Hepatocyte (in vitro differentiated cells): ENCODE measurements around the gene ATXN1. TPM values are rescaled to one million over a fixed set of nuclear protein-coding genes. Genes with fewer than 3 reads are reported as not detected.

Experiments
- DNase-seq: peaks from one replicate; pipeline ENCODE4 v3.0.0-alpha.2; 2016; ENCODE audit warnings: low spot score
- H2AFZ ChIP-seq: fragments of 200-600 bp; sonication (generic); 2 replicates; pipeline ENCODE4 v1.6.0; 2016; ENCODE audit warnings: antibody characterized with exemption, mild to moderate bottlenecking
- H3K27ac ChIP-seq: fragments of 200-600 bp; sonication (generic); 2 replicates; pipeline ENCODE4 v1.5.1; 2016; ENCODE audit warnings: mild to moderate bottlenecking
- H3K27me3 ChIP-seq: fragments of 200-600 bp; sonication (generic); 2 replicates; pipeline ENCODE4 v1.6.1; 2016
- H3K36me3 ChIP-seq: fragments of 200-600 bp; sonication (generic); replicated peaks from 2 replicates; pipeline ENCODE4 v1.5.1; 2016; ENCODE audit warnings: low read depth; ENCODE audit not compliant: insufficient read depth
- H3K4me1 ChIP-seq: fragments of 200-600 bp; sonication (generic); 2 replicates; pipeline ENCODE4 v1.5.1; 2016; ENCODE audit warnings: mild to moderate bottlenecking, moderate library complexity; ENCODE audit not compliant: insufficient read depth
- H3K4me2 ChIP-seq: fragments of 200-600 bp; sonication (generic); 2 replicates; pipeline ENCODE4 v1.6.0; 2016
- H3K4me3 ChIP-seq: fragments of 200-600 bp; sonication (generic); 2 replicates; pipeline ENCODE4 v1.5.1; 2016; ENCODE audit warnings: mild to moderate bottlenecking
- H3K79me2 ChIP-seq: fragments of 200-600 bp; sonication (generic); 2 replicates; pipeline ENCODE4 v1.6.0; 2017; ENCODE audit warnings: mild to moderate bottlenecking
- H3K9me2 ChIP-seq: fragments of 200-600 bp; sonication (generic); replicated peaks from 2 replicates; pipeline ENCODE4 v1.6.0; 2017; ENCODE audit warnings: mild to moderate bottlenecking; ENCODE audit not compliant: insufficient read depth
- H3K9me3 ChIP-seq: fragments of 200-600 bp; sonication (generic); 2 replicates; pipeline ENCODE4 v1.5.1; 2016; ENCODE audit warnings: low read depth, mild to moderate bottlenecking
- H4K20me1 ChIP-seq: fragments of 200-600 bp; sonication (generic); 2 replicates; pipeline ENCODE4 v1.6.0; 2016; ENCODE audit warnings: mild to moderate bottlenecking; ENCODE audit not compliant: insufficient read depth, poor library complexity, severe bottlenecking
- EZH2 ChIP-seq: fragments of 200-600 bp; sonication (generic); IDR thresholded peaks from 2 replicates; pipeline ENCODE4 v1.6.1; 2016; ENCODE audit warnings: antibody characterized with exemption, mild to moderate bottlenecking, borderline replicate concordance
- EZH2phosphoT487 ChIP-seq: fragments of 200-600 bp; sonication (generic); IDR thresholded peaks from one replicate; pipeline ENCODE4 v1.6.1; 2018; ENCODE audit warnings: antibody characterized with exemption, mild to moderate bottlenecking, low read depth, moderate library complexity; ENCODE audit not compliant: unreplicated experiment, severe bottlenecking
- WGBS: methylation state at CpG from one replicate; pipeline ENCODE4 v1.1.6; 2016; ENCODE audit warnings: low lambda C conversion rate; ENCODE audit errors: missing lambda C conversion rate; 5-methylcytosine and 5-hydroxymethylcytosine counted together
- polyA plus RNA-seq: library from polyadenylated mRNA; unstranded; fragments of >200 nt; fragmentation: Nextera tagmentation; extraction: Ambion mirVana; gene quantifications from 2 replicates; pipeline ENCODE4 v1.2.1, GENCODE V29; 2016
- total RNA-seq: library from RNA; depleted of rRNA; stranded (reverse); fragments of >200 nt; gene quantifications from 2 replicates; pipeline ENCODE4 v1.2.3, GENCODE V29; 2014
- TF ChIP-seq, protein P1 (sequence below): fragments of 200-600 bp; sonication (generic); IDR thresholded peaks from 2 replicates; pipeline ENCODE4 v1.5.1; 2016; ENCODE audit warnings: antibody characterized with exemption, mild to moderate bottlenecking; ENCODE audit not compliant: poor library complexity

The ATXN1 gene
- total and polyA plus RNA-seq, 2 experiments from 2014 or later = 14.7 to 32.6 TPM

DNA sequence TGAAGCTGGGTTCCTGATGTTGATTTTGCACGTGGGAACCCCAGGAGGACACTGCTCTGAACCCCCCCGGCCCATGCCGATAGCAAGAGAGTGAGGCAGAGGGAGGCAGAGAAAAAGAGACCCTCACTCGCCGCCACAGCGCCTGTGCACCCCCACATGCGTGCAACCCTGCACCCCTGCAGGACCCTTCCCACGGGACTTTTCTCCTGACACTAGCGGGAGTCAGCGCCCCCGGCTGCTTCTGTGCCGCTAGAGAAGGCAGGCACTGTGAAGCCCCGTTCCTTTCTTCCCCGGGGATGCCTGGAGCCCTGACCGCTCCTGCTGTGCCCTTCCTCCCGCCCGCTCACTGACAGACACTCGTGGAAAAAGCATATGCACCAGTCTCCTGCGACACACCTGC is 455.5 kb downstream of the ATXN1 start:
- H3K27ac ChIP-seq = no peak overlapping the region
- no peaks in the 10 kb centered on the region for H3K27me3 ChIP-seq
- H3K4me2 ChIP-seq = no peak overlapping the region
- no peaks in the 10 kb centered on the region for H3K9me3 ChIP-seq
- H3K9me2 ChIP-seq = no peaks in the 10 kb centered on the region
- no peak overlapping the region for H3K4me3 ChIP-seq
- WGBS = 86% methylated on average over 18 of the region's 19 CpGs
- no peaks in the 10 kb centered on the region for H3K4me1 ChIP-seq
- H3K36me3 ChIP-seq = no peaks in the 10 kb centered on the region
- no peaks in the 10 kb centered on the region for H4K20me1 ChIP-seq
- DNase-seq = no peak
- TF ChIP-seq EZH2 = no peak
- TF ChIP-seq, protein P1, sequence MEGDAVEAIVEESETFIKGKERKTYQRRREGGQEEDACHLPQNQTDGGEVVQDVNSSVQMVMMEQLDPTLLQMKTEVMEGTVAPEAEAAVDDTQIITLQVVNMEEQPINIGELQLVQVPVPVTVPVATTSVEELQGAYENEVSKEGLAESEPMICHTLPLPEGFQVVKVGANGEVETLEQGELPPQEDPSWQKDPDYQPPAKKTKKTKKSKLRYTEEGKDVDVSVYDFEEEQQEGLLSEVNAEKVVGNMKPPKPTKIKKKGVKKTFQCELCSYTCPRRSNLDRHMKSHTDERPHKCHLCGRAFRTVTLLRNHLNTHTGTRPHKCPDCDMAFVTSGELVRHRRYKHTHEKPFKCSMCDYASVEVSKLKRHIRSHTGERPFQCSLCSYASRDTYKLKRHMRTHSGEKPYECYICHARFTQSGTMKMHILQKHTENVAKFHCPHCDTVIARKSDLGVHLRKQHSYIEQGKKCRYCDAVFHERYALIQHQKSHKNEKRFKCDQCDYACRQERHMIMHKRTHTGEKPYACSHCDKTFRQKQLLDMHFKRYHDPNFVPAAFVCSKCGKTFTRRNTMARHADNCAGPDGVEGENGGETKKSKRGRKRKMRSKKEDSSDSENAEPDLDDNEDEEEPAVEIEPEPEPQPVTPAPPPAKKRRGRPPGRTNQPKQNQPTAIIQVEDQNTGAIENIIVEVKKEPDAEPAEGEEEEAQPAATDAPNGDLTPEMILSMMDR = no peak
- TF ChIP-seq EZH2phosphoT487 = no peak
- no peak overlapping the region for H2AFZ ChIP-seq
- H3K79me2 ChIP-seq = no peaks in the 10 kb centered on the region

DNA sequence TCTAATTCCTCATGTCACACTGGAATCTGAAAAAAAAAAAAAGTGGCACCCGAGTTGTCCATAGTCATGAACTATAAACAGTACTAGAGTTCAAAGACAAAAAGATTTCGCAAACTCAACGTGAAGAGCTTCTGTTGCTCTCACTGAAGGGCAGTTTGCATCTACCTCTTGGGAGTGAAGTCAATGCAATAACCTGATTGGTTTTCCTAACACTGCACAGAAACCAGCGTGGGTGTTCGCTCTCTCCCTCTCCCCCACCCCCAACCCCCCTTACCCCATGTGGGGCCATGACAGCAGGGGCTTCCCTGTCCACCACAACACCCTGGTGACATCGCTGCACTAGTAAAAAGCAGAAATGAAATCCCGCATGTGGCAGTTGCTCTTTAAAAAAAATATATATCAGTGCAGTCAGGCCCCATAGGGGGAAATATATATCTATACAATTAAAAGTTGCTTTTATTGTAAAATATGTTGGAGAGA is 456.0 kb downstream of the ATXN1 start:
- TF ChIP-seq, protein P1 = no peak
- TF ChIP-seq EZH2phosphoT487 = no peak
- TF ChIP-seq EZH2 = no peak
- Histone ChIP-seq H3K79me2 (no peaks in the 10 kb centered on the region), H4K20me1 (no peaks in the 10 kb centered on the region), H3K36me3 (no peaks in the 10 kb centered on the region), H3K4me3 (no peak overlapping the region), H3K9me2 (no peaks in the 10 kb centered on the region), H3K4me2 (no peak overlapping the region), H3K9me3 (no peaks in the 10 kb centered on the region), H3K27me3 (no peaks in the 10 kb centered on the region), H2AFZ (no peak overlapping the region), H3K4me1 (no peaks in the 10 kb centered on the region), H3K27ac (no peak overlapping the region)
- WGBS = 78% methylated on average over 7 of the region's 7 CpGs
- DNase-seq = no peak

DNA sequence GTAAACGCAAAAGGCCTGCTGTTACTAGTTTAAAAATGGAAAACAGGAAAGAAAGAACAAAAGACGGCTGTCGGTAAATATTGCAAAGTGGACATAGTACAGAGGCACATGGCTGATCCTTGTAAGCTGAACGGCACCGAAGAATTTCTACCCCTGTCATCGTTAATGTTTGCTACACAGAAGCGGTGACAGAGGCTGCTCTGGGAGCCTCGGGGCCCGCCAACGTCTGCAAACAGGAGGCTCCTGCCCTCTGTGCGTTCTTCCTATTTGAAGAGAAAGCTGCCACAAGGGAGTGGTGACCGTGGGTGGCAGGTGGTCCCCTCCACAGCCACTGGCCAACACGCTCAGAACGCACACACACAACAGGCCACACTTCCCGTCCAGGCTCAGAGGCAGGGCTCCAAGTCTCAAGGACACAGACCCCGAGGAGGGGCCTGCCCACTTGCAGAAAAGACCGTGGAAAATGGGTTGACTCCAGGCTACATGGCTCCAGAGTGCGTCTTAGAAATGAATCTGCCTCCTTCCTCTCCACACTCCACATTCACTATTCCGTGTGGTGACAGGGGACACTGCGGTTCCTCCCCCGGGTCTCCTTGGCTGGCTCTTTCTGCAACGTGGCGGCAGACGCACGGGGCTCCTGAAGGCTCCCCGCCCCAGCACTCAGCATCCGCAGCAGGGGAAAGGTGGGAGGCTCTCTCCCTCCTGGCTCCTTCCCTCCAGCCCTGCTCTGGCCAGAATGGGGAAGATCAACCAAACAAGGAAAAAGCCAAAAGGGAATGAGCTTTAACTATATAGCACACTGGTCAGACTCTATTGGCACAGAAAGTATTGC is 458.3 kb downstream of the ATXN1 start:
- no peaks in the 10 kb centered on the region for H4K20me1 ChIP-seq
- H3K4me2 ChIP-seq = no peak overlapping the region
- no peak for DNase-seq
- no peaks in the 10 kb centered on the region for H3K4me1 ChIP-seq
- H3K27me3 ChIP-seq = no peaks in the 10 kb centered on the region
- TF ChIP-seq EZH2 (no peak), EZH2phosphoT487 (no peak)
- TF ChIP-seq, protein P1 = no peak
- H3K79me2 ChIP-seq = no peaks in the 10 kb centered on the region
- no peak overlapping the region for H3K27ac ChIP-seq
- no peak overlapping the region for H3K4me3 ChIP-seq
- H2AFZ ChIP-seq = no peak overlapping the region
- no peaks in the 10 kb centered on the region for H3K9me2 ChIP-seq
- 68% methylated on average over 27 of the region's 27 CpGs for WGBS
- H3K9me3 ChIP-seq = no peaks in the 10 kb centered on the region
- H3K36me3 ChIP-seq = no peaks in the 10 kb centered on the region
